ENCODE measurements around the gene CALHM3.

Gene CALHM3

GRCh38 chr10:103470761-103471653 lies 8.0 kb downstream of the CALHM3 start:
- DNase-seq, result no peak

GRCh38 chr10:103469201-103469600 lies 9.8 kb downstream of the CALHM3 start:
- DNase-seq, result no peak

GRCh38 chr10:103467406-103467805 lies 11.6 kb downstream of the CALHM3 start:
- DNase-seq, result no peak

GRCh38 chr10:103466734-103467133 lies 12.3 kb downstream of the CALHM3 start:
- DNase-seq, result no peak

- DNase-seq, result no peak
Observed at GRCh38 chr10:103465411-103466179, 13.4 kb downstream of the CALHM3 start.

GRCh38 chr10:103463499-103463898 lies 15.5 kb downstream of the CALHM3 start:
- no peak for DNase-seq

- DNase-seq, result no peak
Observed at GRCh38 chr10:103459615-103460014, 19.4 kb downstream of the CALHM3 start.

- no peak for DNase-seq
Observed at GRCh38 chr10:103458720-103459119, 20.3 kb downstream of the CALHM3 start, which contains the start of gene CALHM1. TSS of gene CALHM1 (minus strand) at chr10:103458900. CDS start at chr10:103458751, 149 bp downstream.

- no peak for DNase-seq
Observed at GRCh38 chr10:103457896-103458583, 21.0 kb downstream of the CALHM3 start.

- no peak for DNase-seq
Observed at GRCh38 chr10:103457176-103457712, 21.8 kb downstream of the CALHM3 start.

GRCh38 chr10:103456074-103456660 lies 22.9 kb downstream of the CALHM3 start:
- DNase-seq, result no peak

- no peak for DNase-seq
Observed at GRCh38 chr10:103455235-103455634, 23.8 kb downstream of the CALHM3 start.

GRCh38 chr10:103454026-103454425 lies 25.0 kb downstream of the CALHM3 start:
- no peak for DNase-seq

- DNase-seq, result no peak
Observed at GRCh38 chr10:103452506-103453230, 26.4 kb downstream of the CALHM3 start.

- DNase-seq, result no peak
Observed at GRCh38 chr10:103451831-103452505, 27.1 kb downstream of the CALHM3 start, which contains the start of gene CALHM2. TSS of gene CALHM2 (minus strand) at chr10:103452370. CDS start at chr10:103449941, 2,429 bp downstream.

GRCh38 chr10:103451091-103451813 lies 27.8 kb downstream of the CALHM3 start:
- no peak for DNase-seq

- no peak for DNase-seq
Observed at GRCh38 chr10:103450201-103450695, 28.8 kb downstream of the CALHM3 start.

- DNase-seq, result no peak
Observed at GRCh38 chr10:103449208-103450144, 29.6 kb downstream of the CALHM3 start.

GRCh38 chr10:103448746-103449145 lies 30.3 kb downstream of the CALHM3 start:
- no peak for DNase-seq
